Activated T-cell treated with anti-CD3 and anti-CD28 coated beads, Interleukin-2, amount 50 U/mL, for 4 hours (primary cell): Measurements from ENCODE around the gene RUBCNL. TPM values are rescaled to one million over a fixed set of nuclear protein-coding genes. Genes with fewer than 3 reads are reported as not detected.
"Not testable (repeated sequence)": the region's sequence is repeated elsewhere in the genome, so short reads cannot be mapped to it uniquely, and the experiment has no call there.

Experiments
- ATAC-seq, 2 donors: fragments of 200-7000 bp; cut with Tn5 transposase; one replicate each; pipeline ENCODE4 v1.10.0; 2021
- DNase-seq: peaks from one replicate; pipeline ENCODE4 v3.0.0-alpha.2; 2020
- H3K27me3 Mint-ChIP-seq: one replicate; pipeline ENCODE4 v1.8.0; 2021; ENCODE audit warnings: low read depth, mixed read lengths
- H3K36me3 Mint-ChIP-seq: one replicate; pipeline ENCODE4 v1.8.0; 2022; ENCODE audit warnings: mixed read lengths; ENCODE audit not compliant: insufficient read depth
- H3K4me1 Mint-ChIP-seq: one replicate; pipeline ENCODE4 v1.8.0; 2021; ENCODE audit warnings: low read depth, mixed read lengths
- H3K4me3 Mint-ChIP-seq: one replicate; pipeline ENCODE4 v1.8.0; 2021; ENCODE audit warnings: mild to moderate bottlenecking, moderate library complexity, mixed read lengths
- H3K9me3 Mint-ChIP-seq: one replicate; pipeline ENCODE4 v1.8.0; 2021; ENCODE audit warnings: mixed read lengths
- total RNA-seq, 3 donors: library from RNA; stranded (reverse); gene quantifications; one replicate each; pipeline ENCODE4 v1.2.1, GENCODE V29; 2021

Gene RUBCNL
- total RNA-seq, 3 donors from 2014 or later, result 0.94 to 1.8 (median 1.1) TPM

GRCh38 chr13:46385946-46386345 lies 1.1 kb downstream of the RUBCNL start:
- no peak for DNase-seq
- Mint-ChIP-seq H3K9me3 (no peaks in the 10 kb centered on the region), H3K4me1 (peaks cover 28% of the 10 kb centered on the region), H3K27me3 (peaks cover 47% of the 10 kb centered on the region), H3K4me3 (peak overlapping the region; percentile 67), H3K36me3 (no peaks in the 10 kb centered on the region)
- no peak for ATAC-seq

- peaks cover 10% of the 10 kb centered on the region for H3K4me1 Mint-ChIP-seq
- H3K27me3 Mint-ChIP-seq, result peaks cover 45% of the 10 kb centered on the region
- H3K36me3 Mint-ChIP-seq, result no peaks in the 10 kb centered on the region
- ATAC-seq (no peak), DNase-seq (no peak)
- H3K4me3 Mint-ChIP-seq, result no peak overlapping the region
- no peaks in the 10 kb centered on the region for H3K9me3 Mint-ChIP-seq
Observed at GRCh38 chr13:46383383-46383782, 3.7 kb downstream of the RUBCNL start.

- no peak overlapping the region for H3K4me3 Mint-ChIP-seq
- no peak for DNase-seq
- H3K4me1 Mint-ChIP-seq, result peaks cover 4% of the 10 kb centered on the region
- peaks cover 36% of the 10 kb centered on the region for H3K27me3 Mint-ChIP-seq
- ATAC-seq, result no peak
- H3K9me3 Mint-ChIP-seq, result no peaks in the 10 kb centered on the region
- H3K36me3 Mint-ChIP-seq, result no peaks in the 10 kb centered on the region
Observed at GRCh38 chr13:46382224-46382623, 4.8 kb downstream of the RUBCNL start.

- H3K36me3 Mint-ChIP-seq, result no peaks in the 10 kb centered on the region
- no peak for ATAC-seq
- H3K27me3 Mint-ChIP-seq, result peaks cover 18% of the 10 kb centered on the region
- no peak overlapping the region for H3K4me3 Mint-ChIP-seq
- no peak for DNase-seq
- no peaks in the 10 kb centered on the region for H3K4me1 Mint-ChIP-seq
- H3K9me3 Mint-ChIP-seq, result no peaks in the 10 kb centered on the region
Observed at GRCh38 chr13:46380242-46380641, 6.8 kb downstream of the RUBCNL start.

GRCh38 chr13:46379611-46380010 lies 7.4 kb downstream of the RUBCNL start:
- Mint-ChIP-seq H3K27me3 (peaks cover 13% of the 10 kb centered on the region), H3K36me3 (no peaks in the 10 kb centered on the region), H3K4me3 (no peak overlapping the region), H3K4me1 (peaks cover 2% of the 10 kb centered on the region), H3K9me3 (no peaks in the 10 kb centered on the region)
- DNase-seq (no peak), ATAC-seq (no peak)

DNA sequence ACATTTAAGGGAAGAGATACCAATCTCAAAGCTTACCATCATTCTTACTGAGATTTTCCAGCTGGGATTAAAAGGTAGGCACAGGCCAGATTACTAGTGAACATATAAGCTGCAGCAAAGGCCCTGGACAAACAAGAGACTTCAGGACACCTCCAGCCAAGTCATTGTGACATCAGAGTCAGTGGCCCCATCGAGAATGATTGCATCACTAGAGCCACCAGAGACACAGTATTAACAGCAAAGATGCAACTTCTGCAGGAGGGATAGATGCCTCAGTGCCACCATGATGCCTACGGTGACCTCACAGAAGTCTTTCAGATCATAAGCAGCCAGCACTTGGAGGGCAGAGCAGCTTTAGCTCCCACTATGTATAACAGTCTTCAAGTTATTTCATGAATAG lies 8.6 kb downstream of the RUBCNL start:
- ATAC-seq (no peak), DNase-seq (no peak)
- Mint-ChIP-seq H3K9me3 (no peaks in the 10 kb centered on the region), H3K27me3 (peaks cover 7% of the 10 kb centered on the region), H3K4me1 (peaks cover 3% of the 10 kb centered on the region), H3K4me3 (no peak overlapping the region), H3K36me3 (no peaks in the 10 kb centered on the region)

GRCh38 chr13:46377554-46377953 lies 9.5 kb downstream of the RUBCNL start:
- ATAC-seq (no peak), DNase-seq (no peak)
- H3K27me3 Mint-ChIP-seq, result peaks cover 4% of the 10 kb centered on the region
- peaks cover 3% of the 10 kb centered on the region for H3K4me1 Mint-ChIP-seq
- H3K9me3 Mint-ChIP-seq, result no peaks in the 10 kb centered on the region
- H3K4me3 Mint-ChIP-seq, result no peak overlapping the region
- no peaks in the 10 kb centered on the region for H3K36me3 Mint-ChIP-seq

DNA sequence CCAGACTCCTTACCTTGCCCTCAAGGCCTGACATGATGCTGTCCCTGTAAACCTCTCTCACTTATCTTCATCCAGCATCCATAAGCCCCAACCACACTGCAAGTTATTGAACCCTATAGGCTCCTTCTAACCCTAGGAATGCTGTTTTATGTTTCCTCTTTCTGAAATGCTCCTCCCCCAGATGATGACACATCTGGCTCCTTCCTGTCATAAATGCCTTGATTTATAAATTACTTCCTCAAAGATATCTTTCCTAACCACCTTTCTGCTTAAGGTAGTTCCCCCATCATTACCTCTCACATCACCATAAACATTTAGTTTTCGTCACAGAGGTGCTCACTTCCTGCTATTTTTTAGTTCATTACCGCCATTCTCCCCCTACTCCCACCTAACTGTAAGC lies 12.3 kb downstream of the RUBCNL start:
- peaks cover 6% of the 10 kb centered on the region for H3K4me1 Mint-ChIP-seq

GRCh38 chr13:46373623-46374022 lies 13.4 kb downstream of the RUBCNL start:
- peaks cover 2% of the 10 kb centered on the region for H3K27me3 Mint-ChIP-seq

More for the DNA sequence above, 12.3 kb downstream of the RUBCNL start:
- Mint-ChIP-seq H3K9me3 (no peaks in the 10 kb centered on the region), H3K27me3 (peaks cover 2% of the 10 kb centered on the region), H3K36me3 (no peaks in the 10 kb centered on the region), H3K4me3 (peak overlapping the region; percentile 7)
- DNase-seq (no peak), ATAC-seq (no peak)

DNA sequence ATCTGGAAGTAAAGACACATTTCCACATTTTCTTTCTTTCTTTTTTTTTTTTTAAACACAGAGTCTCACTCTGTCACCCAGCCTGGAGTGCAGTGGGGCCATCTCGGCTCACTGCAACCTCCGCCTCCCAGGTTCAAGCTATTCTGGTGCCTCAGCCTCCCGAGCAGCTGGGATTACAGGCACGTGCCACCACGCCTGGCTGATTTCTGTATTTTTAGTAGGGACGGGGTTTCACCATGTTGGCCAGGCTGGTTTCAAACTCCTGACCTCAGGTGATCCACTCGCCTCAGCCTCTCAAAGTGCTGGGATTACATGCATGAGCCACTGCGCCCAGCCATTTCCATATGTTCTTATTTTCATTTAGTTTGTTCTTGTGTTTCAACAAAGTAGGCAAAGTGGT lies 14.1 kb downstream of the RUBCNL start:
- not testable (repeated sequence) for H3K9me3 Mint-ChIP-seq, H3K27me3 Mint-ChIP-seq, ATAC-seq, H3K4me3 Mint-ChIP-seq, H3K4me1 Mint-ChIP-seq, DNase-seq, H3K36me3 Mint-ChIP-seq

More at GRCh38 chr13:46373623-46374022, 13.4 kb downstream of the RUBCNL start:
- no peak for ATAC-seq
- no peaks in the 10 kb centered on the region for H3K9me3 Mint-ChIP-seq
- DNase-seq, result no peak
- H3K4me1 Mint-ChIP-seq, result peaks cover 10% of the 10 kb centered on the region
- H3K36me3 Mint-ChIP-seq, result no peaks in the 10 kb centered on the region
- H3K4me3 Mint-ChIP-seq, result no peak overlapping the region

- H3K4me3 Mint-ChIP-seq, result no peak overlapping the region
- H3K4me1 Mint-ChIP-seq, result peaks cover 12% of the 10 kb centered on the region
- H3K27me3 Mint-ChIP-seq, result peaks cover 2% of the 10 kb centered on the region
- ATAC-seq (no peak), DNase-seq (no peak)
- H3K9me3 Mint-ChIP-seq, result no peaks in the 10 kb centered on the region
- H3K36me3 Mint-ChIP-seq, result no peaks in the 10 kb centered on the region
Observed at GRCh38 chr13:46372071-46372470, 15.0 kb downstream of the RUBCNL start.

- DNase-seq (no peak), ATAC-seq (no peak)
- H3K36me3 Mint-ChIP-seq, result no peaks in the 10 kb centered on the region
- no peaks in the 10 kb centered on the region for H3K9me3 Mint-ChIP-seq
- peaks cover 11% of the 10 kb centered on the region for H3K4me1 Mint-ChIP-seq
- H3K27me3 Mint-ChIP-seq, result peaks cover 4% of the 10 kb centered on the region
- H3K4me3 Mint-ChIP-seq, result no peak overlapping the region
Observed at GRCh38 chr13:46369506-46370277, 17.4 kb downstream of the RUBCNL start.

- H3K36me3 Mint-ChIP-seq, result no peaks in the 10 kb centered on the region
- ATAC-seq, result no peak
Observed at GRCh38 chr13:46367617-46368327, 19.3 kb downstream of the RUBCNL start.

DNA sequence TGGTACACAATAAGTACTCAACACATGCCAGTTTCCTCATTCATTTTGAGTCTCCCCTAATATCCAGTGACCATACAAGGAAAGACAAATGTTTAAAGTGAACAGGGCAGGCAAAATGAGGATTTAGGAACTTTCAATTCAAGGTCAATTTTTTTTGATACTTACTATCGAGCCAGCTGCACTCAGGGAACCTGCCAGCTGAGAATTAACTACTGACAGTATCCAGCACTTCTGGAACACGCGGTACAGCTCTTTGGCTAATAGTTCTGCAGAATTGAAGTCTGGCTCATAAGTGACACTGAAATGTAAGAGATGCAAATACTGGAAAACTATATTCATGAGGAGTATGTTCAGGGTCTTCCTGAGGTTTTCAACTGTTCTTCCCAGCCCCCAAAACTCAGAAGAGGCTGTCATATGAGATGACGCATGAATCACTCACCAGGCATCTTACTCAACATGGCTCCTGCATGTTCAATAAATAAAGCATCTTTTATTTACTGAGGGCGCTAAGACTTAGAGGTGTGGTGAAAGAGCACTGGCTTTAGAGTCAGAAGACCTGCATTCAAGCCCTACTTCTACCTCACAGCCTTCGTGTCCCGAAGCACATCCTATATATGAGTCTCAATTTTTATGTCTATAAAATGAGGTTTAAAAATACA lies 25.6 kb downstream of the RUBCNL start:
- no peaks in the 10 kb centered on the region for H3K9me3 Mint-ChIP-seq
- no peak overlapping the region for H3K4me3 Mint-ChIP-seq
- no peaks in the 10 kb centered on the region for H3K36me3 Mint-ChIP-seq
- no peaks in the 10 kb centered on the region for H3K4me1 Mint-ChIP-seq
- no peak for DNase-seq
- H3K27me3 Mint-ChIP-seq, result peaks cover 2% of the 10 kb centered on the region
- no peak for ATAC-seq

More at GRCh38 chr13:46367617-46368327, 19.3 kb downstream of the RUBCNL start:
- Mint-ChIP-seq H3K4me1 (peaks cover 9% of the 10 kb centered on the region), H3K4me3 (no peak overlapping the region), H3K27me3 (peaks cover 4% of the 10 kb centered on the region), H3K9me3 (no peaks in the 10 kb centered on the region)
- DNase-seq, result no peak
